Ovary (tissue), 3 donors: ENCODE measurements around the gene EPS8L2.

ENCODE experiments used
- CTCF ChIP-seq, 3 donors: fragments of 450-650 bp in 2 of 3; fragments of 200-600 bp in 1 of 3; IDR thresholded peaks; one replicate each; pipeline versions ENCODE4 v1.5.1 to v1.8.0; 2016 to 2022; ENCODE audit warnings: antibody characterized with exemption in 3 of 3, mild to moderate bottlenecking in 1 of 3
- POLR2A ChIP-seq: fragments of 450-650 bp; IDR thresholded peaks from one replicate; pipeline ENCODE4 v1.6.1; 2017; ENCODE audit warnings: antibody characterized with exemption, mild to moderate bottlenecking, moderate library complexity
- donor health status: DM: no; HTN: no; CAD: no.

- no peak for TF ChIP-seq POLR2A
- TF ChIP-seq CTCF (IDR thresholded peaks at IDR 0.05) = no peak
Measured at GRCh38 chr11:729492-730074, 23.6 kb downstream of the EPS8L2 start.
